ENCODE results near the gene CD248.

Gene CD248

DNA sequence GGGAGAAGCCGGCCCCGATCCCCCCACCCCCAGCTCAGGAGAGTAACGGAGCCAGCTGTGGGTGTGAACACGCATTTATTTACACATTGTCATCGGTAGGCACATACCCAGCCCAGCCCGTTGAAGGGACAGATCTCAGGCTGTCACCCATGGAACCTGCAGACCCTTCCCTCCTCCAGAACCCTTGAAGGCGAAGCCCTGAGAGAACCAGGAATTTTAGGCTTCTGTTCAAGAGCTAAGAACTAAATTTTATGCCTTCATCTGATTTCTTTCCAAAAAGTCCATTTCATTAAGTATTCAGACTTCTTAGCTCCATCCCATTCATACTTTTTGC lies 28.4 kb upstream of the CD248 start:
- Mint-ChIP-seq H3K36me3 (peaks cover 28% of the 10 kb centered on the region), H3K27me3 (no peaks in the 10 kb centered on the region), H3K27ac (peak overlapping the region; percentile 97), H3K4me3 (peak overlapping the region; percentile 98), H3K9me3 (no peaks in the 10 kb centered on the region), H3K4me1 (peaks cover 43% of the 10 kb centered on the region)
- peak; percentile 1 for ATAC-seq

DNA sequence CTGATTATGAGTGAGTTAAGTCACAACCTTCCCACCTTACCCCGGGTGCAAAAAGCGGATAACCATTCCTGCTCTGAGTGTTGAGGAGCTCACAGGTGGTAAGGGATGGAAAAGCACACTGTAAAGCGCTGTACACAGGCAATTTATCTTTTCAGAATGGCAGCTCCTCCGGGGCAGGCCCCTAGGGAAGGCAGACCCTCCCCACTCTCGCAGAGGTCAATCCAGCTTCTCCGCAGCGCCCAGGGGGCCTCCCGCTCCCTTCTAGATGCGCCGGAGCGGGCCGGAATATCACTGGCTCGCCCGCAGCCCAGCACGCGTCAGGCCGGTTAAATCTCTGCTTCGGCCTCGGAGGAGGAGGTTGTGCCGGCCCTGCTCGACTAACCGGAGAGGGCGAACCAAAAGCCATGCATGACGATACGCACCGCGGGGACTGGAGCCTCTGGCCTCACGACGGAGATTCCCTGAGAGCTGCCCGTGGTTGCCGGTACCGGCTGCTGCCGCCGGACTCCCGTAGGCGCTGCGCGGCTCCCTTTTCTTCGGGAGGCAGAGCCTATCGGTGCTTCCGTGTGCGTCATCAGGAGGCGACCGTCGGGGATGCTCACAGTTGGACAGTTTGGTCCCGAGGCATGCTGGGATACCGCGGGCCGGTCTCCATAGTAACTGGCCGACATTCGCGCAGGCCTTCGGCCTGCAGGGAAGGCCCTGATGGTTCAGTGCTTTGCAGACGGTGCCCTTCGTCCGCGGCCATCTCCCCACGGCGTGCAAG lies 27.9 kb upstream of the CD248 start, which contains the start of gene BRMS1:
Gene BRMS1 (minus strand): TSS at position 555 of the 766 bp plus-strand sequence. CDS start 2,870 bp downstream, outside the sequence.
- peak; percentile 92 for ATAC-seq
- Mint-ChIP-seq H3K27ac (peak within 1 kb of the TSS; percentile 97), H3K27me3 (no peaks in the 10 kb centered on the region), H3K4me1 (peaks cover 43% of the 10 kb centered on the region), H3K36me3 (peaks cover 34% of the 10 kb centered on the region), H3K4me3 (peak within 1 kb of the TSS; percentile 98), H3K9me3 (no peaks in the 10 kb centered on the region)

DNA sequence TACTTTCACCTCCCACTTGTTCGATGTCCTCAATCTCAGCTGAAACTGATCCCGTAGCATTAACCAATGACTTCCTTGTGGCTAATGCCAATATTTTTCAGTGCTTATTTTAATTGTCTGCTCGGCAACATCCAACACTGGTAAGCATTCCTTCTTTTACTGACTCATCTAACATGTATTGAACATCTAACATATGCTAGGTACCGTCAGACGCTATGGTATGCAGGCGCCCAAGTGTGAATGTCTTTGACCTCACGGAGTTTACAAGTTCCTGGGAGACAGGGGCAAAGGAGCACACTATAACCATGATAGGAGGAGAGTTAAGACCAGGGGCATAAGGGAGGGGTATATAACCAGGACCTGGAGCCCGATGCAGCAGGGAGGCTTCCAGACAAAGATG lies 26.3 kb upstream of the CD248 start:
- H3K27ac Mint-ChIP-seq = peak overlapping the region; percentile 9
- no peaks in the 10 kb centered on the region for H3K9me3 Mint-ChIP-seq
- no peak for ATAC-seq
- peaks cover 43% of the 10 kb centered on the region for H3K4me1 Mint-ChIP-seq
- no peaks in the 10 kb centered on the region for H3K27me3 Mint-ChIP-seq
- peak overlapping the region; percentile 98 for H3K4me3 Mint-ChIP-seq
- H3K36me3 Mint-ChIP-seq = peaks cover 48% of the 10 kb centered on the region

DNA sequence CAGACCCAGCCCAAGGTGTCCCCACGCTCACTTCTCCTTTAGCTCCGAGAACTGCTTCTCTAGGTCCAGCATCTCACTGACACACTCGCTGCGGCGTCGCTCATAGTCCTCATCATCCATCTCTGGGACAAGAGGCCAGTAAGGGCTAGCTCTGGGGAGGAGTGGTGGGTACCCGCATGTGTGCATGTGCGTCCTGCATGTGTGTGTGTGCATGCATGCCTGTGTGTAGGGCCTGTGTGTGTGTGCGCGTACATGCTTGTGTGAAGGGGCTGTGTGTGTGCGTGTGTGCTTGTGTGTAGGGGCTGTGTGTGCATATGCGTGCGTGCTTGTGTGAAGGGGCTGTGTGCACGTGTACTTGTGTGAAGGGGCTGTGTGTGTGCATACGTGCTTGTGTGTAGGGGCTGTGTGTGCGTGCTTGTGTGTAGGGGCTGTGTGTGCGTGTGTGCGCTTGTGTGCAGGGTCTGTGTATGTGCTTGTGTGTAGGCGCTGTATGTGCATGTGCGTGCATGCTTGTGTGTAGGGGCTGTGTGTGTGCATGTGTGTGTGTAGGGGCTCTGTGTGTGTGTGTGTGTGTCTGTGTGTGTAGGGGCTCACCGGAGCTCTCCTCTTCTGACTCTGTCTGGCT lies 24.8 kb upstream of the CD248 start:
- ATAC-seq = no peak
- H3K36me3 Mint-ChIP-seq = peaks cover 56% of the 10 kb centered on the region
- H3K4me1 Mint-ChIP-seq = peaks cover 56% of the 10 kb centered on the region
- no peaks in the 10 kb centered on the region for H3K9me3 Mint-ChIP-seq
- no peak overlapping the region for H3K4me3 Mint-ChIP-seq
- H3K27me3 Mint-ChIP-seq = peaks cover under 1% of the 10 kb centered on the region
- H3K27ac Mint-ChIP-seq = no peak overlapping the region

DNA sequence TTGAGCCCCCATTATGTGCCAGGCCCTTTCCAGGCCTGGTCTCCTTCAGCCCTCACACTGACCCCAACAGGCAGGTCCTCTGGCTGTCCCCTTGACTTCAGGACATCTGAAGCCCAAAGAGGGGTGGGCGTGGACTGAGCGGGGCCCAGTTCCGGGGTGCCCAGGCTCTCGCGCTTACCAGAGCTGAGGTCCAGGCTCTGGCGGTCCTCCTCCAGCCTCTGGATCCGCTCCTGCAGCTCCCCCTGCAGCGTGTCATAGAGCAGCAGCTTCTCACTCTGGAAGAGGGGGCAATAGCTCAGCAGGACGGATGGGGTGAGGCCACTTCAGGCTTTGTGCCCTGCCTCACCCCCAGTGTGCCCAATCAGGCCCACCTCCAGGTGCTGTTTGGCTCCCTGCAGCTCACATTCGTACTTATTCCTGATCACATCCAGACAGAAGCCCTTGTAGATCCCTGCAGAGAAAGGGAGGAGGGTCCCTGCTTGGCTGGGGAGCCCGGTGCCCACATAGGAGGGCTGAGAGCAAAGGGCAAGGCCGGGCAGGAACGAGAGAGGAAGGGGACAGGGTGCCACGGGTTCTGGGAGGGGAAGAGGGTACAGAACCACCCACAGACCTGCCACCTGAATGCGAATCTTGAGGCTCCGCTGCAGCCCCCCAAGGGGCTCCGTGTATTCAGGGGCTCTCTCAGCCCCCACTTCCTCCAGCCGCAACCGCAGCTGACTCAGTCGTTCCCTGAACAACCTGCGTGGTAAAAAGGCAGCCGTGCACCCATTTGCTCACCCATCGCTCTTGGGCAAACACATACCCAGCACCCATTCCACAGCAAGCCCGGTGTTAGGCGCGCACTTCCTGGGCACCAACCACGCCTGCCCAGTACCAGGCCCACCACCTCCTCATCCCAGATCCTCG lies 24.0 kb upstream of the CD248 start:
- peaks cover 64% of the 10 kb centered on the region for H3K4me1 Mint-ChIP-seq
- ATAC-seq = no peak
- no peak overlapping the region for H3K4me3 Mint-ChIP-seq
- no peaks in the 10 kb centered on the region for H3K9me3 Mint-ChIP-seq
- peaks cover 8% of the 10 kb centered on the region for H3K27me3 Mint-ChIP-seq
- peaks cover 56% of the 10 kb centered on the region for H3K36me3 Mint-ChIP-seq
- no peak overlapping the region for H3K27ac Mint-ChIP-seq

DNA sequence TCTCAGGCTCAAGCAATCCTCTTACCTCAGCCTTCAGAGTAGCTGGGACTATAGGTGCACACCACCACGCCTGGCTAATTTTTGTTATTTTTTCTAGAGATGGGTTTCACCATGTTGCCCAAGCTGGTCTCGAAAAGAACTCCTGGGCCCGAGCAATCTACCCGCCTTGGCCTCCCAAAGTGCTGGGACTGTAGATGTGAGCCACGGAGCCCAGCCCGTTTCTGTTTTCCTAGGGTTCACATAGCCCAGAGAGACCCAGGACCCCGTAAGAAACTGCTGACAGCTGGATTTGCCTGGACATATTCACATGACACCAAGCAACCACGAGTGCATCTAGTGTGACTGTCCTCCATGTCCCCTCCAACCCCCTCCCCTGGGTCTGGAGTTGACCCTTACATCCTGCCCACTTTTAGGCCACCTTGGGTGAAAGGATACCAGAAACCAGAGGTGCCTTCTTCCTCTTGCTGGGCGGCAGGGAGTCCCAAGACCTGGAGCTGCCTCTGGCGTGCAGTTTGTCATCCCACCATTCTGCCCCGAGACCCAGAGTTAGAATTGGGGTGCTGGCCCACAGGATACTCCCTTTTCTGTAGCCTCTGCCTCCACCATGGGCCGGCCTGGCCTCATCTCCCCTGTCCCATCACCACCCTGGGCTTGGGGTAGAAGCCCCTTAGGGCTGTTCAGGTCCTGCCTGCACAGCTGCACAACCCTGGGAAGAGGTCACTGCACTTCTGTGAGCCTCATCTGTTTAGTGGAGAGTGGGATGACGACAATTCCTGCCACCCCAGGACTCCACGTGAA lies 23.0 kb upstream of the CD248 start:
- Mint-ChIP-seq H3K9me3 (no peaks in the 10 kb centered on the region), H3K27ac (no peak overlapping the region), H3K36me3 (peaks cover 56% of the 10 kb centered on the region), H3K4me1 (peaks cover 64% of the 10 kb centered on the region), H3K4me3 (no peak overlapping the region), H3K27me3 (peaks cover 9% of the 10 kb centered on the region)
- no peak for ATAC-seq

DNA sequence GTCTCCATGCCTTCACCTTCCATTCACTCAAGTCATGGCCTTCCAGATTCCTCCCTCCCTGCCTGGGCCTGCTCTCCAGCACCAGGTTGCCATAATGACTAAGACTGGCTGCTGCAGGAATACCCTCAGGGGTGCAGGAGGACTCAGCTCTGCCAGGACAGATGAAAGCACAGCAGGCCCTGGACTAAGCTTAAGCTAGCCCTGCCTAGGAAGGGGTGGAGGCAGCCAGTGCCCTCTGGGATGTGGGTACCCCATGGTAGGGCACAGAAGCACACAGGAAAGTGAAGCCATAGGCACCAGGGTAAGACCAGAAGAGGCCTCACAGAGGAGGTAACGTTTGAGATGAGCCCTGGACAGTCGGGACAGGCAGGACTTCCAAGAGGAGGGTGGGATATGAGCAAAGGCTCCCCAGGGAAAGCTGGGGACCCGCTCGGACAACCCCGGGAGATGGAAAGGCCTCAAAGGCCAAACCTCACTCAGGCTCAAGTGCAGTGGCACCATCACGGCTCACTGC lies 22.4 kb upstream of the CD248 start:
- Mint-ChIP-seq H3K4me1 (peaks cover 57% of the 10 kb centered on the region), H3K9me3 (no peaks in the 10 kb centered on the region), H3K27ac (no peak overlapping the region), H3K27me3 (peaks cover 9% of the 10 kb centered on the region), H3K4me3 (no peak overlapping the region), H3K36me3 (peaks cover 56% of the 10 kb centered on the region)
- ATAC-seq = no peak

DNA sequence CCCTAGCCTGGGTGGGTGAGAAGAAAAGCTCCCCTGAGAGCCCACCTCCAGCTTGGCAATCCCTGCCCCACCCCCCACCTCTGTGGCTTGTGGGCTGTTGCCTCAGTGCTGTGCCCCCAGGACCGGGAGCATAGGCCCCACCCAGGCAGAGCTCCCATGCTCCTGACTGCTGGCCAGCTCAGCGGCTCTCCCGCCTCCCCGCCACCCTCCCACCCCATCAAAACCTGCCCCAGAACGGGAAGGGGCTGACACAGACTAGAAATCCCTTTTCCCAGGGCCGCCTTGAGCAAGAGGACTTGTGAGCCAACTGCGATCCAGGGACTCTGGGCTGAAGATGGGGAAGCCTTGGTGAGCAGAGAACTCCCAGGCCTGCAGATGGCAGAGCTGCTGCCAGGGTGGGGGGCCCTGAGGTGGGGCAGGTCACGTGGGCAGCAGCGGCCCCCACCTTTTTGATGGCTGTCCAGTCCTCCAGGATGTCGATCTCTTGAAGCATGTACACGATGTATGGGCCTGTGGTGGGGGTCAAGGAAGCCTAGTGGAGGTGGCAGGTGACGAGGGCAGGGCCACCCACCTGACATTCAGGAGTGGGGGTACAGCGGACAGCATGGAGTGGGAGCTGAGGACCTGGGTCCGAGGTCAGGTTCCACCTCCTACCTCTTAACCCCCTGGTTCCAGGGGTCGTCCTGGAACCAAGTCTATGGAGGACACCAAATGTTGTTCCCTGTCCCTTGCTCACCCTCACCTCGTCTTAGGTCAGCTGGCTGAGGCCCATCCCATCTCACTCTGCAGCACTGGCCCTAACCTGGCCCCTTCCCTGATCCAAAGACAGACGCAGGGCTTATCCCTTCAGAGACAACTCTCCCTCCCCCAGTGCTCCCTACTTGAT lies 21.7 kb upstream of the CD248 start:
- peaks cover 9% of the 10 kb centered on the region for H3K27me3 Mint-ChIP-seq
- peaks cover 56% of the 10 kb centered on the region for H3K36me3 Mint-ChIP-seq
- H3K4me3 Mint-ChIP-seq = no peak overlapping the region
- H3K9me3 Mint-ChIP-seq = no peaks in the 10 kb centered on the region
- no peak overlapping the region for H3K27ac Mint-ChIP-seq
- no peak for ATAC-seq
- H3K4me1 Mint-ChIP-seq = peaks cover 52% of the 10 kb centered on the region

DNA sequence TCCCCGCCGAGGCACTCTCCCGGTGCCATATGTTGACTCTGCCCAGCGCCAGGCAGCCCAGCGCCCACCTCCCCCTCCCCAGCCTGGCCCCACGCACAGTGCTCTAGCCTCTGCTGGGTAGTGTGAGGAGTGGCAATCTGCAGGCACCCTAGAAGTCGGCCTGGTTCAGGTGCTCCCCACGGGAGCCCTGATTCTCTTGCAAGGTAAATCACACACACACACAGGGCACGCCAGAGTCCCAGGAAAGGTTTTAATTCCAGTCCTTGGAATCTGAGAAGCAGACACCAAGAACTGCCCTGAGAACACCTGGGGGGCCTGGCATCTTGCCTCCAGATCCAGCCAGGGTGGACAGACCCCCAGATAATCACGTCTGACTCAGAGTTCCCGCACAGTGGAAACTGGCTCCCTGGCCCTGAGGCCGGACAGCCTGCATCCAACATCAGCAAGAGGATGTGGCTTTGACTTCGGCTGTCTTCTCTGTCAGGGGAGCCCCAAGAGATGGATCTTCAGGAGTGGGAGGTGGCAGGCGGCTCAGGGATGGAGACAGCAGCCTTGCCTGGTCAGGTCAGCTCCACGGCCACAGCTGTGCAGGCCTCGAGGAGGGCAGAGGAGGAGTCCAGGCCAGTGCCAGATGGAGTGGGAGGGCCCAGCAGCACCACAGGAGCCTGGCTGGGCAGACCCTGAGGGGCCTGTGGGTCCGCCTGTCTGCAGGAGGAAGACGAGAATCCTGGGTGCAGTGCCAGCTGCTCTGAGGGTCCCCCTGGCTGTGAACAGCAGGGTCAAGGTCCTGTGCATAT lies 20.5 kb upstream of the CD248 start:
- ATAC-seq = no peak
- Mint-ChIP-seq H3K4me3 (peak overlapping the region; percentile 76), H3K27me3 (peaks cover 9% of the 10 kb centered on the region), H3K9me3 (no peaks in the 10 kb centered on the region), H3K4me1 (peaks cover 40% of the 10 kb centered on the region), H3K36me3 (peaks cover 46% of the 10 kb centered on the region), H3K27ac (peak overlapping the region; percentile 82)

DNA sequence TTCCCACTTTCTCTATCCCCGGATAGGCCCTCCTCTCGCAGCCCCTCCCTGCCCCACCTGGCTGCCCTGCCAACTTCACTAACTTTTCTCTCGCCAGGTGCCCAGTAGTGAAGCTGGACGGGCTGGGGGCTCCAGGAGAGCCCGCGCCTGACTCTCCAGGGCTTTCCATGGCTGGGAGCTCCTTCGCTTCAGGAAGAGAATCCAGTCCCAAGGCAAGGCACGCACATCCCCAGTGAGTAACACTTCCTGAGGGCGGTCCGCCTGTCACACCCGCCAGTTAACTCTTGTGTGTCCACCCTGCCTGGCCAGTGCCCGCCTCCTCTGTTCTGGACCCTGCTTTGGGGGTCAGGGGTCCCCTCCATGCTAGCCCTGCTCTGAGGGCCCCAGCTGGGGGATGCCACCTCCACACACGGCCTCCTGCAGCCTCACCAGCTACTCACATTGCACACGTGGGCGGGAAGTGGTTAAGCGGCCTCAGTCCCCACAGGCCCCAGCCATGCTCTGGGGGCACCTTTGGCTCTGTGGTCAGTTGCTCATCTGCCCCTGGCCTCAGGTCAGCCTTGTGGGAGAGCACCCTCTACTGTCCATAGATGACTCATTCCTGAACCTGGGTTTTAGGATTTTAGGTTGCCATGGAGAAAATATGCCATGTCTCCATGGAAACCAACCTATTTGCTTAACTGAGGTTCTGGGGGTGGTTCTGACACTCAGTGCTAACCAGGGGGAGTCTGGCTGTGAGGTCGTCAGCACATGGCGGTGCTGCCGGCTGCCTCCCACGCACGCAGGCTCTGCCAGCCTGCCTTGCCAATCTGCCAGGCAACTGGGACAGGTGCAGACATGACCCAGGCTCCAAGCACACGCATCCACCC lies 19.6 kb upstream of the CD248 start, which contains the start of gene RIN1:
Gene RIN1 (minus strand): TSS at position 201 of the 869 bp plus-strand sequence. CDS start 32 bp downstream, at position 169.
- peaks cover 40% of the 10 kb centered on the region for H3K4me1 Mint-ChIP-seq
- ATAC-seq = peak; percentile 85
- H3K27ac Mint-ChIP-seq = peak within 1 kb of the TSS; percentile 82
- H3K4me3 Mint-ChIP-seq = peak within 1 kb of the TSS; percentile 76
- H3K27me3 Mint-ChIP-seq = peaks cover 9% of the 10 kb centered on the region
- no peaks in the 10 kb centered on the region for H3K9me3 Mint-ChIP-seq
- peaks cover 37% of the 10 kb centered on the region for H3K36me3 Mint-ChIP-seq

DNA sequence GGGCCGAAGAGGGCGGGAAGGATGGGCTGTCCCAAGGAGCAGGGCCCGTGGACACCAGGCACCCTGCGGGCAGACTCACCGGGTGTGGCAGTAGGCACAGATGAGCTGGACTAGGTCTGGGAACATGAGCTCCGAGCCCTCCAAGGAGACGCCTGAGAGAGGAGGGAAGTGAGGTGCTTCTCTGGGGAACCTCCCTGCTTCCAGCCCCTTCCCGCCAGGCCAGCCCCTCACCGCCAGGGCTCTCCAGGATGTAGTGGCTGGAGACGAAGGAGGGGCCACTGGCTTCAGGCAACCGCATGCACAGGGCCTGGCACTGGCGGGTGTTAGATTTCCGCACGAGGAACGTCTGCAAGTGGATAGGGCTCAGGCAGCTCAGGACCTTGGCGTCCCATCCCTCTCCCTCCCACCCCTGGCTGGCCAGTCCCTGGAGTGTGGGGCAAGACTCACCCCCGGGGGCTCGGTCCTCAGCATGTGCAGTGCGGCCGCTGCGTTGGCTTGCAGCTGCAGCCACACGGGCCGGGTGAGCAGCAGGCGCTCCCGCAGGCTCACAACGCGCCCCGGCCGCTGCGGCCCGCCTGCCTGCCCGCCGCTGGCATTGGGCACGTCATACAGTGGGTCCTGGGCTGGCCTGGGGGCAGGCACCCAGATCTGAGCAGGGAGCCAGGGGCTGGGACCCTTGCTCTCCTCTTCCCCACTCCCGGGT lies 18.8 kb upstream of the CD248 start:
- H3K36me3 Mint-ChIP-seq = peaks cover 30% of the 10 kb centered on the region
- peaks cover 40% of the 10 kb centered on the region for H3K4me1 Mint-ChIP-seq
- H3K27me3 Mint-ChIP-seq = peaks cover 9% of the 10 kb centered on the region
- ATAC-seq = peak; percentile 3
- peak overlapping the region; percentile 82 for H3K27ac Mint-ChIP-seq
- H3K4me3 Mint-ChIP-seq = peak overlapping the region; percentile 76
- no peaks in the 10 kb centered on the region for H3K9me3 Mint-ChIP-seq
